Activated CD4-positive, alpha-beta T cell treated with anti-CD3 and anti-CD28 coated beads, Interleukin-2, amount 10 ng/mL, durations not matched to agents 24 days and 14 days (primary cell): Measurements from ENCODE around the gene PBX1. TPM values are rescaled to one million over a fixed set of nuclear protein-coding genes. Genes with fewer than 3 reads are reported as not detected.
A peak's percentile ranks its signal among the peaks of the same experiment; 100 is the strongest.

Experiments
- DNase-seq: peaks from one replicate; pipeline ENCODE4 v3.0.0; 2022
- H3K27ac Mint-ChIP-seq: one replicate; pipeline ENCODE4 v1.8.0; 2022; ENCODE audit warnings: mild to moderate bottlenecking, mixed read lengths
- H3K27me3 Mint-ChIP-seq: one replicate; pipeline ENCODE4 v1.8.0; 2022; ENCODE audit warnings: mixed read lengths
- H3K36me3 Mint-ChIP-seq: one replicate; pipeline ENCODE4 v1.8.0; 2022; ENCODE audit warnings: low read depth, mild to moderate bottlenecking, mixed read lengths
- H3K4me1 Mint-ChIP-seq: one replicate; pipeline ENCODE4 v1.8.0; 2021; ENCODE audit warnings: mixed read lengths
- H3K4me3 Mint-ChIP-seq: one replicate; pipeline ENCODE4 v1.8.0; 2022; ENCODE audit warnings: mild to moderate bottlenecking, moderate library complexity, mixed read lengths
- H3K9me3 Mint-ChIP-seq: one replicate; pipeline ENCODE4 v1.8.0; 2021; ENCODE audit warnings: mixed read lengths
- intact Hi-C: fragments of 100-400 bp; cut with micrococcal nuclease; formaldehyde crosslinking; loops from one replicate; pipeline ENCODE4 v1.15.1; 2023
- total RNA-seq: library from RNA; stranded (reverse); gene quantifications from 2 replicates; pipeline ENCODE4 v1.2.3, GENCODE V29; 2022

Gene PBX1
- total RNA-seq, 1 donor from 2014 or later = not detected

- intact Hi-C loops = no loop called here
- Mint-ChIP-seq H3K36me3 (no peaks in the 10 kb centered on the region), H3K9me3 (peaks cover 4% of the 10 kb centered on the region), H3K4me3 (no peak overlapping the region), H3K27me3 (no peaks in the 10 kb centered on the region), H3K27ac (no peak overlapping the region), H3K4me1 (peaks cover 4% of the 10 kb centered on the region)
- no peak for DNase-seq
Observed at GRCh38 chr1:164654200-164654599, 95.2 kb downstream of the PBX1 start.

- no peak overlapping the region for H3K4me3 Mint-ChIP-seq
- no peaks in the 10 kb centered on the region for H3K27me3 Mint-ChIP-seq
- no peak for DNase-seq
- intact Hi-C loops = no loop called here
- peaks cover 8% of the 10 kb centered on the region for H3K4me1 Mint-ChIP-seq
- peaks cover 4% of the 10 kb centered on the region for H3K9me3 Mint-ChIP-seq
- no peak overlapping the region for H3K27ac Mint-ChIP-seq
- H3K36me3 Mint-ChIP-seq = no peaks in the 10 kb centered on the region
Observed at GRCh38 chr1:164658864-164659263, 99.9 kb downstream of the PBX1 start.

GRCh38 chr1:164659621-164660411 lies 100.8 kb downstream of the PBX1 start:
- DNase-seq = no peak
- Mint-ChIP-seq H3K36me3 (no peaks in the 10 kb centered on the region), H3K27ac (no peak overlapping the region), H3K4me1 (peaks cover 8% of the 10 kb centered on the region), H3K9me3 (no peaks in the 10 kb centered on the region), H3K4me3 (no peak overlapping the region), H3K27me3 (no peaks in the 10 kb centered on the region)
- intact Hi-C loops = no loop called here

- Mint-ChIP-seq H3K27ac (no peak overlapping the region), H3K4me3 (no peak overlapping the region), H3K27me3 (no peaks in the 10 kb centered on the region), H3K36me3 (no peaks in the 10 kb centered on the region), H3K4me1 (peaks cover 8% of the 10 kb centered on the region), H3K9me3 (no peaks in the 10 kb centered on the region)
- peak; percentile 75 for DNase-seq
- intact Hi-C loops = no loop called here
Observed at GRCh38 chr1:164660412-164660772, 101.4 kb downstream of the PBX1 start.

GRCh38 chr1:164660775-164661174 lies 101.8 kb downstream of the PBX1 start:
- DNase-seq = peak; percentile 54
- Mint-ChIP-seq H3K36me3 (no peaks in the 10 kb centered on the region), H3K27me3 (no peaks in the 10 kb centered on the region), H3K4me3 (no peak overlapping the region), H3K4me1 (peaks cover 8% of the 10 kb centered on the region), H3K9me3 (no peaks in the 10 kb centered on the region), H3K27ac (no peak overlapping the region)
- intact Hi-C loops = no loop called here

GRCh38 chr1:164662462-164662861 lies 103.5 kb downstream of the PBX1 start:
- no peaks in the 10 kb centered on the region for H3K9me3 Mint-ChIP-seq
- H3K36me3 Mint-ChIP-seq = no peaks in the 10 kb centered on the region
- no peak overlapping the region for H3K4me3 Mint-ChIP-seq
- intact Hi-C loops = no loop called here
- no peak for DNase-seq
- H3K27me3 Mint-ChIP-seq = no peaks in the 10 kb centered on the region
- H3K4me1 Mint-ChIP-seq = peaks cover 8% of the 10 kb centered on the region
- H3K27ac Mint-ChIP-seq = no peak overlapping the region

- no peak overlapping the region for H3K4me3 Mint-ChIP-seq
- no peaks in the 10 kb centered on the region for H3K36me3 Mint-ChIP-seq
- H3K27ac Mint-ChIP-seq = no peak overlapping the region
- intact Hi-C loops = no loop called here
- no peaks in the 10 kb centered on the region for H3K27me3 Mint-ChIP-seq
- DNase-seq = no peak
- H3K9me3 Mint-ChIP-seq = no peaks in the 10 kb centered on the region
- H3K4me1 Mint-ChIP-seq = peaks cover 8% of the 10 kb centered on the region
Observed at GRCh38 chr1:164662955-164663354, 104.0 kb downstream of the PBX1 start.

GRCh38 chr1:164664127-164664526 lies 105.1 kb downstream of the PBX1 start:
- H3K4me1 Mint-ChIP-seq = peaks cover 8% of the 10 kb centered on the region
- H3K9me3 Mint-ChIP-seq = no peaks in the 10 kb centered on the region
- intact Hi-C loops = no loop called here
- DNase-seq = no peak
- no peaks in the 10 kb centered on the region for H3K36me3 Mint-ChIP-seq
- H3K4me3 Mint-ChIP-seq = no peak overlapping the region
- H3K27me3 Mint-ChIP-seq = no peaks in the 10 kb centered on the region
- no peak overlapping the region for H3K27ac Mint-ChIP-seq

GRCh38 chr1:164667001-164667400 lies 108.0 kb downstream of the PBX1 start:
- Mint-ChIP-seq H3K36me3 (no peaks in the 10 kb centered on the region), H3K4me3 (no peak overlapping the region), H3K27ac (no peak overlapping the region), H3K9me3 (peaks cover 6% of the 10 kb centered on the region), H3K4me1 (no peaks in the 10 kb centered on the region), H3K27me3 (no peaks in the 10 kb centered on the region)
- intact Hi-C loops = no loop called here
- no peak for DNase-seq

- Mint-ChIP-seq H3K9me3 (peaks cover 6% of the 10 kb centered on the region), H3K27me3 (no peaks in the 10 kb centered on the region), H3K27ac (no peak overlapping the region), H3K36me3 (no peaks in the 10 kb centered on the region), H3K4me3 (no peak overlapping the region), H3K4me1 (no peaks in the 10 kb centered on the region)
- DNase-seq = no peak
- intact Hi-C loops = no loop called here
Observed at GRCh38 chr1:164667600-164667999, 108.6 kb downstream of the PBX1 start.

GRCh38 chr1:164668491-164669400 lies 109.8 kb downstream of the PBX1 start:
- Mint-ChIP-seq H3K4me3 (no peak overlapping the region), H3K36me3 (no peaks in the 10 kb centered on the region), H3K27ac (no peak overlapping the region), H3K9me3 (peaks cover 6% of the 10 kb centered on the region), H3K4me1 (no peaks in the 10 kb centered on the region), H3K27me3 (no peaks in the 10 kb centered on the region)
- DNase-seq = no peak
- intact Hi-C loops = no loop called here

- Mint-ChIP-seq H3K4me1 (no peaks in the 10 kb centered on the region), H3K4me3 (no peak overlapping the region)
- intact Hi-C loops = no loop called here
Observed at GRCh38 chr1:164670026-164670425, 111.0 kb downstream of the PBX1 start.

GRCh38 chr1:164670786-164671185 lies 111.8 kb downstream of the PBX1 start:
- Mint-ChIP-seq H3K9me3 (peaks cover 6% of the 10 kb centered on the region), H3K27ac (no peak overlapping the region), H3K4me1 (no peaks in the 10 kb centered on the region), H3K27me3 (no peaks in the 10 kb centered on the region), H3K36me3 (no peaks in the 10 kb centered on the region), H3K4me3 (no peak overlapping the region)
- no peak for DNase-seq
- intact Hi-C loops = no loop called here

More at GRCh38 chr1:164670026-164670425, 111.0 kb downstream of the PBX1 start:
- no peaks in the 10 kb centered on the region for H3K36me3 Mint-ChIP-seq
- DNase-seq = no peak
- H3K27me3 Mint-ChIP-seq = no peaks in the 10 kb centered on the region
- peaks cover 6% of the 10 kb centered on the region for H3K9me3 Mint-ChIP-seq
- no peak overlapping the region for H3K27ac Mint-ChIP-seq

GRCh38 chr1:164671323-164671965 lies 112.5 kb downstream of the PBX1 start:
- no peak for DNase-seq
- intact Hi-C loops = no loop called here
- Mint-ChIP-seq H3K4me3 (no peak overlapping the region), H3K36me3 (no peaks in the 10 kb centered on the region), H3K9me3 (peaks cover 6% of the 10 kb centered on the region), H3K27ac (no peak overlapping the region), H3K4me1 (no peaks in the 10 kb centered on the region), H3K27me3 (no peaks in the 10 kb centered on the region)
